Limb (tissue), 2 donors: Measurements from ENCODE around the gene TNFRSF13B.
"Not testable (repeated sequence)": the region's sequence is repeated elsewhere in the genome, so short reads cannot be mapped to it uniquely, and the experiment has no call there.

Experiments
- DNase-seq, 2 donors: peaks; one replicate each; pipeline ENCODE4 v3.0.0-alpha.2; 2016; ENCODE audit errors: extremely low spot score in 2 of 2

TNFRSF13B gene

GRCh38 chr17:16961022-16961421, 10.9 kb downstream of the TNFRSF13B start:
- not testable (repeated sequence) for DNase-seq

GRCh38 chr17:16955011-16955410, 16.9 kb downstream of the TNFRSF13B start:
- not testable (repeated sequence) for DNase-seq

- DNase-seq: no peak
These were observed 17.4 kb downstream of the TNFRSF13B start for GRCh38 chr17:16954521-16954920.

GRCh38 chr17:16953841-16954240, 18.1 kb downstream of the TNFRSF13B start:
- no peak for DNase-seq

GRCh38 chr17:16953347-16953746, 18.6 kb downstream of the TNFRSF13B start:
- DNase-seq: no peak

- no peak for DNase-seq
These were observed 19.5 kb downstream of the TNFRSF13B start for GRCh38 chr17:16952401-16952800.

- DNase-seq: no peak
These were observed 21.4 kb downstream of the TNFRSF13B start for GRCh38 chr17:16950488-16950887.

GRCh38 chr17:16948587-16949376, 23.1 kb downstream of the TNFRSF13B start:
- no peak for DNase-seq

- DNase-seq: no peak
These were observed 24.4 kb downstream of the TNFRSF13B start for GRCh38 chr17:16947470-16947869.

- peak in 1 of 2 donors; percentile 24 for DNase-seq
These were observed 26.2 kb downstream of the TNFRSF13B start for GRCh38 chr17:16945663-16946218.

GRCh38 chr17:16945136-16945482, 26.8 kb downstream of the TNFRSF13B start:
- no peak for DNase-seq

- no peak for DNase-seq
These were observed 27.4 kb downstream of the TNFRSF13B start for GRCh38 chr17:16944334-16945135.

- DNase-seq: no peak
These were observed 28.2 kb downstream of the TNFRSF13B start for GRCh38 chr17:16943541-16944333.

- DNase-seq: no peak
These were observed 28.9 kb downstream of the TNFRSF13B start for GRCh38 chr17:16943032-16943352.

- no peak for DNase-seq
These were observed 29.5 kb downstream of the TNFRSF13B start for GRCh38 chr17:16942141-16943031.

GRCh38 chr17:16941072-16942036, 30.6 kb downstream of the TNFRSF13B start:
- peak in 1 of 2 donors; percentile 11 for DNase-seq

- no peak for DNase-seq
These were observed 31.6 kb downstream of the TNFRSF13B start for GRCh38 chr17:16940116-16940881.

GRCh38 chr17:16939606-16940115, 32.3 kb downstream of the TNFRSF13B start:
- peak in 1 of 2 donors; percentile 21 for DNase-seq

- DNase-seq: no peak
These were observed 32.7 kb downstream of the TNFRSF13B start for GRCh38 chr17:16939208-16939576.
